ENCODE measurements around the gene TMEM50B. TPM values are rescaled to one million over a fixed set of nuclear protein-coding genes. Genes with fewer than 3 reads are reported as not detected.
"Not testable (repeated sequence)": the region's sequence is repeated elsewhere in the genome, so short reads cannot be mapped to it uniquely, and the experiment has no call there.

Gene TMEM50B
- total RNA-seq, 1 donor from 2014 or later: 40.6 TPM

DNA sequence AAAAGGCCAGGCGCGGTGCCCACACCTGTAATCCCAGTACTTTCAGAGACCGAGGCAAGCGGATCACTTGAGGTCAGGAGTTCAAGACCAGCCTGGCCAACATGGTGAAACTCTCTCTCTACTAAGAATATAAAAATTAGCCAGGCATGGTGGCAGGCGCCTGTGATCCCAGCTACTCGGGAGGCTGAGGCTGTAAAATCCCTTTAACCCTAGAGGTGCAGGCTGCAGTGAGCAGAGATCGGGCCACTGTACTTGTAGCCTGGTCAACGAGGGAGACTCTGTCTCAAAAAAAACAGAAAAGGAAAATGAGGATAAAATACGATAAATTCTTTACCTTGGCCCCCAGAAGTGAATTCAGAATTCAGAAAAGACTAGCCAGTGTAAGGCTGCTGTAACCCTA, 1.6 kb downstream of the TMEM50B start:
- no peak for DNase-seq

DNA sequence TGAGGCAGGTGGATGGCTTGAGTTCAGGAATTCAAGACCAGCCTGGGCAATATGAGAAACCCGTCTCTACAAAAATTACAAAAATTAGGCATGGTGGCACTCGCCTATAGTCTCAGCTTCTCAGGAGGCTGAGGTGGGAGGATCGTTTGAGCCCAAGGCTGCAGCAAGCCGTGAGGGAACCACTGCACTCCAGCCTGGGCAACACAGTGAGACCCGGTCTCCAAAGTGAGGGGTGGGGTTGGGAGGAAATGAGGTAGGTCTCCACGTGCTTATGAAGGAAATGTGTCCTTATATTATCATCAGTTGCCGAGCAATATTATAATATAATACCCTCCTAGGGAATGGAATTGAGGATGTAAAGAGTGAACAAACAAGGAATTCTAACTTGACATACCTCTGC, 2.7 kb downstream of the TMEM50B start:
- no peak for DNase-seq

DNA sequence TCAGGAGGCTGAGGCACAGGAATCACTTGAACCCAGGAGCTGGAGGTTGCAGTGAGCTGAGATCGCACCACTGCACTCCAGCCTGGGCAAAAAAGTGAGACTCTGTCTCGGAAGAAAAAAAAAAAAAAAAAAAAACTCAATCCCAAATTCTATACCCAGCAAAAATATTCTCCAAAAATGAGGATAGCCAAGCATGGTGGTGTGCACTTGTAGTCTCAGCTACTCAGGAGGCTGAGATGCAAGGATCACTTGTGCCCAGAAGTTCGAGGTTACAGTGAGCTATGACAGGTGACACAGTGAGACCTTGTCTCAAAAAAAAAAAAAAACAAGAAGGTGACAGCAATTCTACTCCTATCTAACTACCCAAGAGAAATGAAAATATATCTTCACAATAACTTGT, 6.4 kb downstream of the TMEM50B start:
- DNase-seq: no peak

DNA sequence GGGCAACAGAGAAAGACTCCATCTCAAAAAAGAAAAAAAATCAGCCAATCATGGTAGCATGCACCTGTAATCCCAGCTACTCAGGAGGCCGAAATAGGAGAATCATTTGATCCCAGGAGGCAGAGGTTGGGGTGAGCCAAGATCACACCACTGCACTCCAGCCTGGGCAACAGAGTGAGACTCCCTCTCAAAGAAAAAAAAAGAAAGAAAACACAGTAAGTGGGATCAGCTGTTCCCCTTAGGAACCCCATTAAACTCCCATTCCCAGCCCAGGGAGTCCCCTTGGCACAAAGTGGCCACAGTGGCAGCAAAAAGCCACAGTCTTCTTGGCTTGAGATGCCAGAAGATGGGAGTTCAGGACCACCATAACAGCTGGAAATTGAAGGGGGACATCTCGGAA, 9.1 kb downstream of the TMEM50B start:
- DNase-seq: no peak

DNA sequence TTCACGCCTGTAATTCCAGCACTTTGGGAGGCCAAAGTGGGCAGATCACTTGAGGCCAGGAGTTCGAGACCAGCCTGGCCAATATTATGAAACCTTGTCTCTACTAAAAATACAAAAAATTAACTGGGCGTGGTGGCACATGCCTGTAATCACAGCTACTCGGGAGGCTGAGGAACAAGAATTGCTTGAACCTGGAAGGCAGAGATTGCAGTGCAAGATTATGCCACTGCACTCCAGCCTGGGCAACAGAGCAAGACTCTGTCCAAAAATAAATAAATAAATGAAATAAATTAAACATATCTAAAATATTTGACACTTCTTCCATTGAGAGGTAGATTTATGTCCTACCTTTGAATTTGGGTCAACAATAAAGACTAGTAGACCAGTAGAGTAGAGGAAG, 10.6 kb downstream of the TMEM50B start:
- DNase-seq: not testable (repeated sequence)

DNA sequence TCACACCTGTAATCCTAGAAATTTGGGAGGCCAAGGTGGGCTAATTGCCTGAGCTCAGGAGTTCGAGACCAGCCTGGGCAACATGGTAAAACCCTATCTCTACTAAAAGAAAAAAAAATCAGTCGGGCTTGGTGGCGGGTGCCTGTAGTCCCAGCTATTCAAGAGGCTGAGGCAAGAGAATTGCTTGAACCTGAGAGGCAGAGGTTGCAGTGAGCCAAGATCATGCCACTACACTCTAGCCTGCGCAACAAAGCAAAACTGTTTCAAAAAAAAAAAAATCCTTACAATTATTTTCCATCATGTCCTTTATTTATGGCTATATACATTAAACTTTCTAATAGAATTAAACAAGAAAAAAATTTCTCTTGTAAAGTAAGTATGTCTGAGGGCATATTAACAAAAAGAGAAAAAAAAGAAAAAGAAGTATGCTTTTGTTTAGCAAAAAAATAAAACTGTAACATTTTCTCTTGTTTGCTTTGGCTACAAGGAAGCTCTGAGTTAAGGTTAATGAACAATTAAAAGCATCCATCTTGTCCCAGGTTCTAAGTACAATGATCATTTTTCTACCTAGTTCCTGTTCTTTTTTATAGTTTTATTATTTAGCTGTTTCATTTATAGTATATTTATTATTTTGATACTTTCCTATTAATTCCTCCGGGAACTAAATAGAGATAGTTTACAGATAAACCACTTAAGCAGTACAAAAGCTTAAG, 18.1 kb downstream of the TMEM50B start:
- no peak for DNase-seq

DNA sequence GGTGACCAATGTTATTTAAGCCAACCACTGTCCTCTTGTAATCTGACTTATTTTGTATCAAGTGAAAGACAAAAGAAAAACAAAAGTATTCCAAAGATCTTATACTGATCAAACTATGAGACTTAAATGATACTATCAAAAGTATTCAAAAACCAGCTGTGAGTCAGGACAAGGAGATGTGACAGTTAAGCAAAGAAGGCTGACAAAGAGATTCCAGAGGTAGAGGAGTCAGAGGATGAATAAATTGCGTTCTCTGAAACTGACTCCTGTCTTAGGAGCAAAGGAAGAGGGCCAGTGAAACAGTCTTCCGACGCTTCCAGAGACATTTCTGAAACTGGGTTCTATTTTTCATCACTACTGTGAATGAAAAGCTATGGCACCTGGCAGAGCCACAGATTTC, 20.9 kb downstream of the TMEM50B start:
- no peak for DNase-seq

DNA sequence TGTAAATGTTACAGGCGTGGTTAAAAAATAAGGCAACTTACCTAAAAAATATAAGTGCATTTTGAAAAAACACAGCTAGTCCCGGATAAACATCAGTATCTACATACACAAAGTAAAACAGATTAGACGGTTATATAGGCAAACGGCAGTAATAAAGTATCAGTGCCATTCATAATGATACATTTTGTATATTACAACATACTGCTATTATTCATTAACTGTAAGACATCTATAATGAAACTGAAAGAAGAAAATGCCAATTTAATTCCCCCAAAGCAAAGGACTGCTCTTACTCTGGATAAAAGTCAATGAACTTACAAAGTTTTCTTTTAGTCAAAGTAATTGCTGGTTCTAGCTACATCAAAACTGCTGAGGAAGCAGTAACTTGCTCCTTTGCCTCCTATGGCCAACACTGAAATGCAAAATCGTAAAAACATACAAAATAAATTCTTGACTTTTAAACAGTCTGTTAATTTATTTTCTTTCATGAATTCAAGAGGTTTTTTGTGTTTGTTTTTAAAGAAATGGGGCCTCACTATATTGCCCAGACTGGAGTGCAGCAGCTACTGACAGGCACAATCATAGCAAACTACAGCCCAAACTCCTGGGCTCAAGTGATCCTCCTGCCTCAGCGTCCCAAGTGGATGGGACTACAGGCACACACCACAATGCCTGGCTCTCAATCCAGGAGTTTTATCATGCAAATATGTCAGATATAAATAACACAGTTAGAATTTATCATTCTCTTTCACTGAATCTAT, 23.9 kb downstream of the TMEM50B start:
- no peak for DNase-seq

DNA sequence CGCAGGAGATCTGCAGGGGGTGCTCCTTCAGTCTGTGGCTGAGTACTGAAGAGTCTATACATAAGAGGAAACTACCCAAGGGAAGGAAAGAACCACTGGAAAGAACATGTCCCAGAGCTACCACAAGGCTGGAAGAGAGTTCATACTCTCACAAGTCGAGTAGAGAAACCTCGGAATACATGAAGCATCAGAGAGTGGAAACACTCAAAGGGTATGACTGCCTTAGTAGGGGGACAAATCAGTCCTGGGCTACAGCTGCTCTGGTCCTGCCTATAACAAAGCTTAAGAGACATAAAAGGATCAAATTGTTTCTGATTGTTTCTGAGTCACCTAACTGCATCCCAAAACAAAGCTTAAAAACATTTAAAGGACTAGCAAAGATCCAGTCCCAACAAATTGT, 27.4 kb downstream of the TMEM50B start:
- DNase-seq: no peak

DNA sequence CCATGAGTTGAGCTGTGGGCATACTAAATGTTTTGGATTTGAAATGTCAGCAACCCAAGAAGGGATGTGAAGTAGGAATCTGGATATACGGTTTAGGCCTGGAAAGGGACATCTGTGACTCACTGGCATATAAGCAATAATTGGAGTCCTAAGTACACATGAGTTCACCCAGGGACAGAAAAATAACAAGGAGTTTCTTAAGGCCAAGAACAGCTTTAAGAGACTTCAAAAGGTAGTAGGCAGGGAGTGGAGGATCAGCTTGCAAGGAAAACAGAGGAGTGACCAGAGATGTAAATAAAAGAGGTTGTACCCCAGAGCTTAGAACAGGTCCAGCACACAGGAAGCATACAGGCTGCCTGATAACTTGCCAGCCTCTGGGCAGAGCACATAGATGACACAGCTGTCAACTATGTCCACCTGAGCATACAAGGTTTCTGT, 28.1 kb downstream of the TMEM50B start:
- DNase-seq: no peak

DNA sequence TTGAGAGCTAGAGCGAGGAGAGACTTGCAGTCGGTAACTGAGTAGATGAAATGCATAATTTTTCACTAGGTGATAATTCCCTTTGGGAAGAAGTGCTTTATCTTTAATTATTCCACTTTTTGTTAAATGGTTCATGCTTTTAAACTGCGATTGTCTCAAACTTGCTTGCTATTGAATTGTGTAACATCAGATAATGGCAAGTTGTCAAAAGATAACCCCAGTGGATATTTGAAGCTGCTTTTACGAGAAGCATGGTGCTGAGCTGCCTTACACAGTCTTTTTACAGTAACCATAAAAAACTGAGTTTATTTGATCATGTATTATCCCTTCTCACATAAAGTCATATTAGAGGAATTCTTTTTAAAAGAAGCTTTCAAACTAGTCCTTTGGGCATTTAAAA, 30.2 kb downstream of the TMEM50B start:
- DNase-seq: no peak

DNA sequence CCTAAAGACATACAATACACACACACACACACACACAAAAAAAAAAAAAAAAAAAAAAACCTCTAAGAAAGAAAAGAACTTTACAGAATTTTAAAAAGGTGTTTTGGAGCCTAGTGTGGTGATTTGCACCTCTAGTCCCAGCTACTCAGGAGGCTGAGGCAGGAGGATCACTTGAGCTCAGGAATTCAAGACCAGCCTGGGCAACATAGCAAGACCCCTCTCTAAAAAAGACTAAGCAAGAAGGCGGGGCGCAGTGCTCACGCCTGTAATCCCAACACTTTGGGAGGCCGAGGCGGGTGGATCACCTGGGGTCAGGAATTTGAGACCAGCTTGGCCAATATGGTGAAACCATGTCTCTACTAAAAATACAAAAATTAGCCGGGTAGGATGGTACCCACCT, 33.2 kb downstream of the TMEM50B start:
- DNase-seq: not testable (repeated sequence)

DNA sequence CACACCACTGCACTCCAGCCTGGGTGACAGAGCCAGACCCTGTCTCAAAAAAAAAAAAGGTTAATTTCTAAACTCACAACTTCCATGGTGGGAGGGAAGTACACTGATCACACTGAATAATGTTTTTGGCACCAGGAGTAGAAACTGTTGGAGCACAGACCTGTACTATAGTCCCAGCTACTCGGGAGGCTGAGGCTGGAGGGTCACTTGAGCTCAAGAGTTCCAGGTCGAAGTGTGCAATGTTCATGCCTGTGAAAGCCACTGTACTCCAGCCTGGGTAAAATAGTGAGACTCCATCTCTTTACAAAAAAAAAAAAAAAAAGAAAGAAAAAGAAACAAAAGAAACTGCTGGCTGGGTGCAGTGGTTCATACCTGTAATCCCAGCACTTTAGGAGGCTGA, 35.3 kb downstream of the TMEM50B start:
- no peak for DNase-seq

DNA sequence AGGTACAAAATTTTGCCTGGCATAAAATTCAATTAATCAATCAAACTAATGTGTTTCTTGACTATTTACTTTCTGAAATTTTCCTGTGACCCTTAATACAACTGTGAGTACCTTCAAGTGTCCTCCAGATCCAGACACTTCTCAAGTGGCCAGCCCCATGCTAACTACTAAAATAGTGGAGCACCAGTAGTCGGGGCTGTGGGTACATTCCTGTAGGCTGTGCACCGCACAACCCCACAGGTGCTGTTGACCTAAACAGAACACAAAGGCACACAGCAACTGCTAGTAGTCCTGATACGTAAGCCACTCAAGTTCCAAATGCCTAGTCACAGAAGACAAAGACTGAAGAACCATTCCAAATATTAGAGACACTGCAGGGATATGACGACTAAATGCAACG, 36.6 kb downstream of the TMEM50B start:
- DNase-seq: peak; percentile 19

DNA sequence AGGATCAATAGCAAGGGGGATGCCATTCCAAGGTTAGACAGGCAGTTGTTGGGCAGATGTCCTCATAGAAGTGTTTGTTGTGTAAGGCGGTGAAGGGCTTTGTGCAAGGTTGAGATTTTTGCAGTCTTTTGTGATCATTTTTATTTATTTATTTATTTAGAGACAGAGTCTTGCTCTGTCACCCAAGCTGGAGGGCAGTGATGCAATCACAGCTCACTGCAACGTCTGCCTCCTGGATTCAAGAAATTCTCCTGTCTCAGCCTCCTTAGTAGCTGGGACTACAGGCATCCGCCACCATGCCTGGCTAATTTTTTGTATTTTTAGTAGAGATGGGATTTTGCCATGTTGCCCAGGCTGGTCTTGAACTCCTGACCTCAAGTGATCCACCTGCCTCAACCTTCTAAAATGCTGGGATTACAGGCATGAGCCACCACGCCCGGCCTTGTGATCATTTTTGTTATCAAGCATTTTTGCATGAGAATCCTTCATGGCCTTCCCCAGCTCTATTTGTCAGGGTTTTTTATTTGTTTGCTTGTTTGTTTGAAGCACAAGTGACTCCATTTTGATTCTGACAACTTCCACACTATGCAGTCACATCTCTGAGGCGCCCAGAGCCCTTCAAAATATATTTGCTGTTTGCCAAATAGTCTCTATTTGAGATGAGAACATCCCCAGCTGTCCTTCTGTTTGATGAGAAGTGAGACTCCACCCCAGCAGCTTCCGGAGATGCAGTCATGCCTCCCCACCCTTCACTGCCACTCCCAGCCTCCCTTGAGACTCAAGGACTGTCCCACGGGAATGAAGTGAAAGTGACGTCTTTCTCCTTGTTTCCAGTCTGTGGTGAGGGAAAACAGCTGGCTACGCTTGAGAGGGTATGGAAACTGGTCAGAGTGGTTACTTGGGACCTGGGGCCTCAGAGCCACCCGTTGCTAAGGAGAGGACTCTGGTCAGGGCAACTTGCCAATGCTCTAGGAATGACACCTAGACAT, 38.0 kb downstream of the TMEM50B start:
- DNase-seq: peak; percentile 66

DNA sequence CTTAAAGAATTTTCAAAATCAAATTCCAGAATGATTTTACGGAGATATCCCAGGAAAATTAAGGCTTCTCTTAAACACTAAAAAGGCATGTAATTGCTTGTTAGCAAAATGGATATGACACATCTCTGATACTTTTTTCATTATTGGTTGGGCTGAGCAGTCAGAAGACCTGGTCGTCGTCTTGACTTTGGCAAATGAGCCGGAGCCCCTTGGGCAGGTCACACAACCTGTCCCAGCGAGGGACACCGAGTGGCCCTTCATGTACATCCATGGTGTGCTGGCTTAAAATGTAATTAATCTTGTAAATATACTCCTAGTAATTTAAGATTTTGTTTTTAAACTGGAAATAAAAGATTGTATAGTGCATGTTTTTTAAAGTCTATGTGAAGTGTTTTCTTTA, 42.6 kb downstream of the TMEM50B start:
- DNase-seq: no peak

DNA sequence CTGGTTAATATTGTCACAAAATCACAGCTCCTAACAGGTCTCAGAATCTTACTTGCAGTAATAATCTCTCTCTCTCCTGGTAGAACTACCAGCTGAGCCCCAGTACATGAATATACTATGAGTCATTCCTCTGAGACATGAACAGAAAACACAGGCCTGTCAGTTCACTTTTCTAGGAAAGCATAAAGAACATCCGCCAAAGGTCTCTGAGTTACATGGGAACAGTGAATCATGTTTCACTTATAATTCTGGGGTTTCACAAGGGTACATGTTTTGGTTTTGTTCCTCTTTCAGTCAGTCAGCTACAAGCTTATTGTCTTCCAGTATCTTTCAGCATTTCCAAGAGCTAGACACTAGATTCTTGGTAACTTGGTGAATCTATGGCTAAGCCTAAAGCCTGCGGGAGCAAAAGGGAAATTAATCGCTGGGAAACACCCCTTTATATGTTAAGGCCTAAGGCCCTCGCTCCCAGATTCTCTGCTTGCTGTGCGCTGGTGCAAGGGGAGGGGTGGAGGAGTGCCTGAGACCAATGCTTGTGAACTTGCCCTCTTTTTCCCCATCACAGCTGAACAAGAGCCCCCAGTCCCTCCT, 44.9 kb downstream of the TMEM50B start:
- peak; percentile 28 for DNase-seq

DNA sequence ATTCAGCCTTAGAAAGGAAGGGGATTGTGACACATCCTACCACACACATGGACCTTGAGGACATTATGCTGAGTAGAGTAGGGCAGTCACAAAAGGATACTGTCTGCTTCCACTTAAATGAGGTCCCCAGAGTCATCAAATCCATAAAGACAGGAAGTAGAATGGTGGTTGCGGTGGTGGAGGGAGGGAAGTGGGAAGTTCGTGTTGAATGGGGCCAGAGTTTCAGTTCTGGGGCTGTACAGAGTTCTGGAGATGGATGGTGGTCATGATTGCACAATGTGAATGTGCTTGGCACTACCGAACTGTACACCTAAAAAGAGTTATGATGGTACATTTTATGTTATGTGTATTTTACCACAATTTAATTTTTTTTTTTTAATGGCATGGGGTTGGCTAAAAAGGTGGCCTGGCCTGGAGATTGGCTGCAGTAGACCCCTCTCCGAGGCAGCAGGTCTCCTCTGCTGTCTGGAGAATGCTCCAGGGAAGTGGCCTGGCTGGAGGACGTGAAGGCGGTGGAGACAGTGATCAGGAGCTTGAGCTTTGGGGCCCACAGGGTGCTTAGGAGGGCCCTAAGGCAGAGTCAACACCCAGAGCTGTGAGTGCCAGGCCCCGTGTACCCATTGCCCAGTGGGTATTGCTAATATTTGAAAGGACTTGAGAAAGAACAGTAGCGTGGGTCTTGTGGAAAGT, 46.2 kb downstream of the TMEM50B start:
- DNase-seq: no peak

DNA sequence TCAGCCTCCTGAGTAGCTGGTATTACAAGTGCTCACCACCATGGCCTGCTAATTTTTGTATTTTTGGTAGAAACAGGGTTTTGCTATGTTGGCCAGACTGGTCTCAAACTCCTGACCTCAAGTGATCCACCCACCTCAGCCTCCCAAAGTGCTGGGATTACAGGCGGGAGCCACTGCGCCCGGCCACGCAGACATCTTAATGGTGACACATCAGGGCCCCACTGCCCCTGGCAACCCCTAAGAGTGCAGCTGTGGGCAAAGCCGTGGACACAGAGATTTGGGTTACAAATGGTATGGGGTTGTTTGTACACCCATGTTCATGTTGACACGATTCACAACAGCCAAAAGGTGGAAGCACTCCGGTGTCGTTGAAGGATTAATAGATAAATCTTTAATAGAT, 46.8 kb downstream of the TMEM50B start:
- no peak for DNase-seq

DNA sequence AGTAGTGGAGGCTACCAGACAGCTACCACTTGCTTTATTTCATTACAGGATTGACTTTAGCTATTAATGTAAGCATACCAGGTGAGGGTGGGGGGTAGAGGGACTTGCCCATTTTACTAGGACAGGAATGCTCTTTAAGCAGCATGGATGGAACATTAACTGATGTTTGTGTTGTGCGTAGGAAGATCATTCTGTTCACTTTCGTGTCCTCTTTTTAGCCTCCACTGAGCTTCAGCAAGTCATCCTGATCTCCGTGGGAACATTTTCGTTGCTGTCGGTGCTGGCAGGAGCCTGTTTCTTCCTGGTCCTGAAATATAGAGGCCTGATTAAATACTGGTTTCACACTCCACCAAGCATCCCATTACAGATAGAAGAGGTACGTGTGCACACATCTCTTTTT, 47.3 kb downstream of the TMEM50B start:
- no peak for DNase-seq

DNA sequence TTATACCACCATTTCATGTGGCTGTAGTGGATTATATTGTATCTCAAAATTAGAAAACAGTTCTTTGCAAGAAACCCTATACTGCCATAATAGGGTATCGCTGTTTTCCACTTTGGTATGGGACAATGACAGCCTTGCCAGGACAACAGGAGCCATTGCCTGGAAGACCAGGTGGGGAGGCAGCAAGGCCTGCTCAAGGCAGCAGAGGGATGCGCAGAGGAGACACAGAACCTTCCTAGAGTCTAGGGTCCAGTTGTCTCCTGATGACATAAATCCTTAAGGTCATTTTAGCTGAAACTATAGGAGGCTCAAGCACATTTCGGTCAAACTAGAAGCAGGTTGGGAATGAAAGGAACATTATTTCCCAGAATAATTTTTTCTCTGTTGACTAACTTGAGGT, 48.9 kb downstream of the TMEM50B start:
- no peak for DNase-seq

DNA sequence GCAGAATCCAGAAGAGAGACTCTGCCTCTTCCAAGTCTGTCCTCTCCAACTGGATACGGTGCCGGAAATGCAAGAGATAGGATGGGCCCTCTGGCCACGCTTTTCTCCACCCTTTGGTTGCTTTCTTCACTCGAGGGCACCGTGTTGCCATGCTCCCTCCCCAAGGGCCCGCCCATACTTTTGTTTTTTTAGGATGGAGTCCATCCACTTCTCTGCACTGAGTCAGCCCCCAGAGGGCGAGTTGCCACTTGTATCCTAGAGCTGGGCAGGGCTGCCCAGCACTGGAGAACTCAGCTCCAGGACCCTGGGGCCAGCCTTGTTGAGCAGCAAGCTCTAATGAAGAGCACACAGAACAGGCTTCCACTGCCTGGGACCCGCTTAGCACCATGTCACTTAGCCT, 51.1 kb downstream of the TMEM50B start:
- no peak for DNase-seq
